Stimulated activated CD4-positive, alpha-beta T cell treated with anti-CD3 and anti-CD28 coated beads, TNF-alpha, amount 100 ng/mL, for 24 hours (primary cell): ENCODE data around the gene GPC6.

Experiments
- DNase-seq, 3 experiments: peaks; one replicate each; pipeline ENCODE4 v3.0.0-alpha.2; 2020; ENCODE audit warnings: low read depth in 3 of 3

Gene GPC6

DNA sequence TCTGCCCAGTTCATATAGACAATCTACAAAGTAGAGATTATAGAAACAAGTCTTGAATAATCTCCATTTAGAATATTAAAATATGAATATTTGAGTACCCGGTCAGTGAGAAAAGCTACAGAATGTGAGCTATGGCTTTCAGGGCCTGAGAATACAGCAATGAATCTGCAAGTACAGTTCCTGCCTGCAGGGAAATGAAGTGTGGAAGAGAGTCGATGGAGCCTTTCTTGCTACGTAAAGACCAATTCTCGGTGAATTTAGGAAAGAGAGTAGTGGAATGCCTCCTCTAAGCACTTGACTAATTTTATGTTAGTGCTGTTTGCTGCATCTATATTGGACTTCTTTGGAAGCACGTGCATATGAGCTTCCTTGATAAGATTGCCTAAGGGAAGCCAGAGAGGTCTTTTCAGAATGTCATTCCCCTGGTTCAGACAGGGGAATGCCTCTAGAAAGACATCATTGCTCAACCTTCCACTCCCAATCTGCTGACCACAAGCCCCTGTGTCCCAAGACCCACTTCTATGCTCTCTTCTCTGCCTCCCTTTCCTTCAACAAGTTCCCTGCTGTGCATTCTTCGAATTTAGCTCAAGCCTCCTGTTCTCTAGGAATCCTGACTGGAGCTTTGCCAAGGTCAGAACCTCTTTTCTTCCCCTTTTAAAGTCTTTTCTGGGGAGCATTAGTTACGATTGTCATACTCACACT is 41.9 kb downstream of the GPC6 start:
- no peak for DNase-seq

DNA sequence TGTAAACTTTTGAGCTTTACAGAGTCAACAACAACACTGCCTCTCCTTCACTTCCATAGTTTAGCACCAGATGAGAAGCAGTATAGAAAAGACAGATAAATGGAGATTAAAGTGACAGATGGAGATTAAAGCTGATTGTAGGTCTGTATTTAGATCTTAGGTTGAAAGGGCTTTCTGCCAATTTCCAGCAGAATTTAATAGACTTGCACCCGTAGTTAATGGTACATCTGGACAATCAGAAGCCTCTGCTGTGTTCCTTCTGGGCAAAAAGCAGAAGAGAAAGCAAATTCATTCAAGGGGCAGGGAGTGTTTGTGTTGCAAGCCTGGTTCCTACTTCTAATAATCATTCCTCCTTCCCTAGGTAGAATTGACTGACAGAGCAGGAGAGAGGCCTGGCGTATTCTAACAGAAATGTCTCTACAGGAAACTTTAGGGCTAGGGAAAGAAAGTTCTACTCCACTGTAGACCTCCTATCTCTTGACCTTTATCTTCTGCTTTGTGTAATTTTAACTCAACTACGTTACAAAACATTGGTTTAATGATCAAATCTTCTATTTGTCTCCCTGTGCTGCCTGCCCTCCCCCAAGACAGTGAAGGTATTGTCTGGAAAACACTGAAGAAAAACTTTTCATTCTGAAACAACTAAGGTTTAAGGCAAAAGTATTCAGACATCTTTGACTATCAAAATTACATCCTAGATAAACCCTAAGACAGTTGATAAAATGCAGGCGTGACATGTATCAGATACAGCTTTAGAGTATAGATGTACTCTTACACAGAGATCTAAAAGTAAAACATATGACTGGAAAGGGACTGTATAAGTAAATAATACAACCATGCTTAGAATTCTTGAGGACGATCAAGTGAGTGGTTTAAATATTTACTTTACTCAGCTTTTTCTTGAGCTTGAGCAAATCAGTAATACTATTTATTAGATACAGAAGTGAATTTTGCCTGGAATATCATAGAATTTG is 44.4 kb downstream of the GPC6 start:
- no peak for DNase-seq

- DNase-seq = no peak
Measured at GRCh38 chr13:93279982-93280381, 53.4 kb downstream of the GPC6 start.

DNA sequence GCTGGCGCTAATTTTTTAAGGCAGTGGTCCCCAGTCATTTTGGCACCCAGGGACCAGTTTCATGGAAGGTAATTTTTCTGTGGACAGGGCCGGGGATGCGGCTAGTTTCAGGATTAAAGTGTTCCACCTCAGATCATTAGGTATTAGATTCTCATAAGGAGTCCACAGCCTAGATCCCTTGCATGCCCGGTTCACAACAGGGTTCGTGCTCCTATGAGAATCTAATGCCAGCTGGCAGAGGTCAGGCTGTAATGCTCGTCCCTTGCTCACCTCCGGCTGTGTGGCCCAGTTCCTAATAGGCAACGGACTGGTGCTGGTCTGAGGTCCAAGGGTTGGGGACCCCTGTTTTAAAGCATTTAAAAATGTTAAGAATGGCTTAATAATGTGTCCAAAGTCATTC is 54.1 kb downstream of the GPC6 start:
- no peak for DNase-seq

GRCh38 chr13:93283255-93283654 is 56.6 kb downstream of the GPC6 start:
- no peak for DNase-seq

DNA sequence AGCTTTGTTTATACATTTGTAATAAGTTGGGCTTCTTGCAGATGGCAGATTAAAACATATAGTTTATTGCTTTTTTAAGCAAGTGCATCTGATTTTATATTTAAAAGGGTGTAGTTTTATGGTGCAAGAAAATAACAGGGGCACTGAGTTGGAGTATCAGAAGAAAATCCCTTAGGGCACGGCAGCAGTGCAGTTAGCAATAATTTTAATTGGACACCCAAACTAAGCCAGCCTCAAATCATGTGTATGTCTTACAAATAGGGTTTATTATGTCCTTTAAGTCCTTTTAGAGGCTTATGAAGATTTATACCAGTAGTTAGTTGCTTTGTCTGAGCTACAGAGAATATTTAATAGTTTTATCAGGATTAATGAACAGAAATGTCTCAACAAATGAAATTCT is 57.5 kb downstream of the GPC6 start:
- DNase-seq = no peak

- no peak for DNase-seq
Measured at GRCh38 chr13:93286047-93286446, 59.4 kb downstream of the GPC6 start.

DNA sequence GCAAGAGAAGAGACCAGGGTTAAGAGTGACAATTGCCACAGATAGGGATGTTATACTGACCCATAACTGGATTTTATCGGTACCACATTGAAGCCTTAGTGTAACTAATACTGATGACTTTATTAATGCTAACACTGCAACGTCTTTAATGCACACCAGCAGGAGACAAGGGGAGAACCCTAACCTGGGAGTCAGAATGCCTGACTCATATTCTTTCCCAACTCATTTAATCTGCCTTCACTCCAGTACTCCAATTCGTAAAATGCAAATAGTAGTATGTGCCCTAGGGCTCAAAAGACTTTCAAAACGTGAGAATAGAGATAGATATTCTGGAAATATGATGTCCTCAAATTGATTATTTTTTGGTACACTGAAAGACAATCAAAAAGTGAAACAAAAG is 62.4 kb downstream of the GPC6 start:
- no peak for DNase-seq

GRCh38 chr13:93289842-93290241 is 63.2 kb downstream of the GPC6 start:
- DNase-seq = no peak

DNA sequence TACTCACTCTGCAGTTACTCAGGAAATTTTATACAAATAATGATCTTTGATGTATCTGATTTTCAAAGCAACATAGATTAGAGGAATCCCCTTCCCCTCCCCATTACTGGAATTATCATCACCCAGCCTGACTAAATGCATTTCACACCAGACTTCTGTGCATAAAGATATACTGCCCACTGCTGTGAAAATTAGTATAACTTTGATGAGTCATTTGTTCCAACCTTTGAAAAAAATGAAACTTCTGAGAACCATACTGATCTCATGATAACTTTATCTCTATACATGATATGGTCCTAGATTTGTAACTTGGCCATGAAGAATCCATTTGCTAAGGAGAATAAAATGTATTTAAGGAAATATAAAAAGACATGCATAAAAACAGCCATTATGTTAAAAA is 63.9 kb downstream of the GPC6 start:
- DNase-seq = no peak

- DNase-seq = no peak
Measured at GRCh38 chr13:93292366-93292765, 65.8 kb downstream of the GPC6 start.

DNA sequence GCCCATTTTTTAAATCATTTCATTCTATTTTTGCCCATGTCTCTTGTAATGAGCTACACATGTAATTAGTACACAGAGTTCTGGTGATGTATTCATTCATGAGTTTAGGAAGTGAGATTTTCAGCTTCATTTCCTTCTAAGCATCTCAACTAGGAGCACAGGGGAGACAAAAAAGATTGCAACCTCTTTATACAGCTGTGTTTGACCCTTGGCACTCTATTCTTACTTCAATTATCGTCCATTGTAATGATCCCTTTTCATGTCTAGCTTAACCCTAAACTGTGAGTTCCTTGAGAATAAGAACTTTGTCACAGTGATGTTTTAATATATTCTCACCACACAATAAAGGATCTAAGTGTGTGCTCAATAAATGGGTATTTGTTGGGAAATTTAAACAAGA is 67.1 kb downstream of the GPC6 start:
- DNase-seq = no peak

DNA sequence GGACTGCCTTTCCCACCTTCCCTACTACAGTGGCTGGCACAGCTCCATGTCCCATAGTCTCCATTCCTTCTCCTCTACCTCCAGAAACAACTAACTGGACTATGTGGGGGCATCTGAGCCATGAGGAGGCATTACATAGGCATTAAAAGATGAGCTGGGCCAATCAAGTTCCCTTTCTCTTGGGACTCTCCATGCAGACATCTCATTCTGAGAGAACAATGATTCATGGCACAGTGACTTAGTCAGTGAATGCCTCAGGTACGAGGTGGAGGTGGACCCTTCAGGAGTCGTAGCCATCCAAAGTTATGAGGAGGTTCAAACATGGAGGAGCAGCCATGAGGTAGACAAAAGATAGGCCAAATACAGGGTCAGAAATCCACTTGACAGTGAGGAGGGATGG is 70.0 kb downstream of the GPC6 start:
- no peak for DNase-seq

DNA sequence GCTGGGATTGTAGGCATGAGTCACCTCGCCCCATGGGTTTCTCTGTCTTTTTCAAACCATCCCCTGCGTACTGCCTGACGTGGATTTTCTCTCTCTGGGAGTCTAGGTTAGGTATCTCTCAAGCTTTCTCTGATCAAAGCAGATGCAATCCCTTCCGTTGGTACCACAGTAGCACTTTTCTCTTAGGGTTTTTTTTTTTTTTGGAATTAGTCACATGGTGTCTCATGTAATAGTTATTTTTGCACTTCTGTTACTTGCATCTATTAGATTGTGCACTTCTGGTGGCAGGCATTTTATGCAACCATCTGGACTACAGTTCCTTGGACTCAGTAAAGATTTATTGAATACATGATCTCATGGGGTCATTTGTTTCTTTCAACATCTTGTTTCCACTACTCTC is 72.1 kb downstream of the GPC6 start:
- no peak for DNase-seq

- no peak for DNase-seq
Measured at GRCh38 chr13:93304134-93304533, 77.5 kb downstream of the GPC6 start.

DNA sequence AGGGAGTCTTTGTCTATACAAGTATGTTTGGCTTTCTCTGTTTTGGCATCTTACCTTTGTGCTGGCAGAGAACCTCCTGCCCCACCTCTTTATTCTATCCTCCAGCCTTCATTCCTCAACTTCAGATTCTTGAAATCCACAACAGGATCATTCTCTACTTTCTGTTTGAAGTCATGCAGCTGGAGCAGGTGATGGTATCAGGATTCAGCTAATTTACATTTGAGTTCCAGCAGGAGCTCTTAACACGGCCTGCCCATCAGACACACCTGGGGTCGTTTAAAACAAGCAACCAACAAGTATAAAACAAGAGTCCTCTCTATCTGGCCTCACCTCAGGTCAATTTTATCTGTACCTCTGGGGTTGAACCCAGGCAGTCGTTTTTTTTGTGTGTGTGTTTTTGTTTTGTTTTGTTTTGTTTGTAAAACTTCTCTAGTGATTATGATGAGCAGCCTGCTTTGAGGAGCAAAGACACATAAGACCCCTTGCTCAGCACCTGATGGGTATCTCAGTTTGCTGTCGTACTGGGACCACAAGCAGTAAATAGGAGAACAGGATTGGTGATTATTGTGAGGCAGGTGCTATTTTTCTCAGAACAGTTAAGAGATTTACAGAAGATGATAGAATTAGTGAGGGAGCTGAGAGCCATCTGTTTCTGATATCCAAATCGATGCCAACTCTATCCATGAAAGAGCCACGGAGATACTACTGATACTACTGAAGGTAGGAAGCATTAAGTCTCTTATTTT is 78.4 kb downstream of the GPC6 start:
- no peak for DNase-seq

DNA sequence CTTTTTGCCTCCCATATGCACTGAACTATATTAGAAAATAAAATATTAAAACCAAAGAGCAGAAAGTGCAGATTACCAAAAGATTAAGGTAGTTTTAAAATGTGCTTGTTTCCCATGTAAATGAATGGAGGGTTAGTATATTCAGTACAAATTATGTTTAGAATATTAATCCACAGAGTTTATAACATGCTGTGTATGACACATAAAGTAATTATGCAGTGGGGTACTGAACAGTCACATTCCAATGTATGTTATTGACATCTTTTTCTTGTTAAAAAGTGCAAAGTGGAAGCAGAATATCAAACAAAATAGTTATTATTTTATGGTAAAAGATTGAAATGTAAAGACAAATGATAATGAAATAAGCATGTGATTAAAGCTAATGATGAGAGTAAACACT is 79.3 kb downstream of the GPC6 start:
- DNase-seq = no peak

- no peak for DNase-seq
Measured at GRCh38 chr13:93307136-93307535, 80.5 kb downstream of the GPC6 start.

DNA sequence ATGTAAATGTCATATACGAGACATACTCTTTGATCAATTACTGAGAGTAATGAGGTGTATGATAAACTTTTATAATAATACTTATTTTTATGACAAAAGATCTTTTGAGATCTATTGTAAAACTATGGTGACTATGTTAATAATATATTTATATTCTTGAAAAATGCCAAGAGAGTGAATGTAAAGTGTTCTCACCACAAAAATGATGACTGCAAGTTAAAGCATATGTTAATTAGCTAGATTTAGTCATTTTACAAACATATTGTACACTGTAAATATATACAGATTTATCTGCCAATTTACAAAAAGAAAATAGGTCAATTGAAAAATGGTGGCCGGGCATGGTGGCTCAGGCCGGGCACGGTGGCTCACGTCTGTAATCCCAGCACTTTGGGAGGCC is 81.0 kb downstream of the GPC6 start:
- DNase-seq = no peak

- no peak for DNase-seq
Measured at GRCh38 chr13:93309886-93310523, 83.4 kb downstream of the GPC6 start.

GRCh38 chr13:93316841-93317240 is 90.2 kb downstream of the GPC6 start:
- DNase-seq = no peak
